Measurements from ENCODE around the gene FCER1G. TPM values are rescaled to one million over a fixed set of nuclear protein-coding genes. Genes with fewer than 3 reads are reported as not detected.

FCER1G gene
- total and polyA plus RNA-seq, 9 of the 15 experiments (the other 6 are each of a cell fraction or from before 2014, with no cell fraction given): 0.15 to 0.69 (median 0.31) TPM; not detected in 2

DNA sequence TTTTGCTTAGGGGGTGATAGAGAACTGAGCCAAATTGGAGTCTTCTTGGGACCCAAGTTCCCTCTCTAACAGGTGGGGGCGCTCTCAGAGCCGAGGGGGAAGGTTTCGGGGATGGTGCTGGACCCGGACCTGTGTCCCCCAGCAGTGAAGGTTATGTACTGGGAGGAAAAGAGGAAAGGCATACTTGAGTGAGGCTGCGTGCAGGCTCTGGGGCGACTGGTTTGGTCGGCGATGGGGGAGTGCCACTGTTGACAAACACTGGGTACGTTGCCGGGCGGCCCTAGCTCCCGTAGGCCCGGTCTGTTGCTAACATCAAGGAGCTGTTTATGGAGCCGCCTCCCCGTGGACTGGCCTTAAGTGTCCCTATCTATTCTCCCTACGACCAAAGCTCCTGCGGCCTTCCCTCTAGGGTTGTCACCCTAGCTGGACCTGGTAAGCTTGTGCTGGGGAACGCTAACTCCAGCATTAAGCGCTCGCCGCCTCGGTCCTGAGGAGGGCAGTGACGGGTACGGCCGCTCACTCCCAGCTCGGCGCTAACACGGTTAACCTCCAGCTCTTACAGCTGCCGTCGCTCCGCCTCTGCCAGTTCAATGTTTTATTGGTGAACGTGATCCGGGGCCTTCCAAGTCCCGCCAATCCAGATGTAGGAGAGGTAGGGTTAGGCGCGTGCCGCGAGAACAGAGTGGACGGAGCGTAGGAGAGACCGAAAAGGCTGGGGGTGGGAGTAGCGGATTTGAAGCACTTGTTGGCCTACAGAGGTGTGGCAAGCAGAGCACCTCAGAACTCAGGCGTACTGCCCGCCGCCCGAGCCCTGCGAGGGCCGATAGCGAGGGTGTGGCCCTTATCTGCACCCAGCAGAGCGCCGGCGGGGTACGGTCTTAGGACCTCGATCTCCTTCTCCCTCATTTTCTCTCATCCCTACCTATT lies 49.1 kb upstream of the FCER1G start, which contains the start of gene PPOX (continued):
- TF ChIP-seq SRSF9 (IDR thresholded peaks at IDR 0.05; ENCODE audit: borderline replicate concordance, low read depth, low read length): no peak
- TF ChIP-seq SRSF7 (optimal IDR thresholded peaks at IDR 0.05; ENCODE audit: low read depth, low read length): no peak
- TF ChIP-seq ZNF41 (CRISPR knock-in tag; conservative IDR thresholded peaks at IDR 0.05): no peak
- TF ChIP-seq RHOXF2B (CRISPR knock-in tag; conservative IDR thresholded peaks at IDR 0.05): no peak
- peak; percentile 83; the same call in 1 of the 2 replicates for TF ChIP-seq ZC3H4 (CRISPR knock-in tag; IDR thresholded peaks at IDR 0.05; ENCODE audit: borderline replicate concordance)
- no peak for TF ChIP-seq NCOA2 (IDR thresholded peaks at IDR 0.05; ENCODE audit: partially characterized antibody in 2 of 2)
- TF ChIP-seq, protein P1, sequence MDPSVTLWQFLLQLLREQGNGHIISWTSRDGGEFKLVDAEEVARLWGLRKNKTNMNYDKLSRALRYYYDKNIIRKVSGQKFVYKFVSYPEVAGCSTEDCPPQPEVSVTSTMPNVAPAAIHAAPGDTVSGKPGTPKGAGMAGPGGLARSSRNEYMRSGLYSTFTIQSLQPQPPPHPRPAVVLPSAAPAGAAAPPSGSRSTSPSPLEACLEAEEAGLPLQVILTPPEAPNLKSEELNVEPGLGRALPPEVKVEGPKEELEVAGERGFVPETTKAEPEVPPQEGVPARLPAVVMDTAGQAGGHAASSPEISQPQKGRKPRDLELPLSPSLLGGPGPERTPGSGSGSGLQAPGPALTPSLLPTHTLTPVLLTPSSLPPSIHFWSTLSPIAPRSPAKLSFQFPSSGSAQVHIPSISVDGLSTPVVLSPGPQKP (CRISPR knock-in tag; IDR thresholded peaks at IDR 0.05): no peak
- TF ChIP-seq CREB1 (IDR thresholded peaks at IDR 0.05): peak; percentile 71
- peak; percentile 66 for TF ChIP-seq CREB1 (CRISPR knock-in tag; IDR thresholded peaks at IDR 0.05)
- peak; percentile 90 for TF ChIP-seq CHD1 (IDR thresholded peaks at IDR 0.05; ENCODE audit: low read length)
- TF ChIP-seq PHF20 (IDR thresholded peaks at IDR 0.05; ENCODE audit: partially characterized antibody): peak; percentile 17
- no peak for TF ChIP-seq FUS (optimal IDR thresholded peaks at IDR 0.05; ENCODE audit: low read depth, low read length)
- TF ChIP-seq ZNF175 (CRISPR knock-in tag; IDR thresholded peaks at IDR 0.05; ENCODE audit: low read depth): no peak
- no peak for TF ChIP-seq HOXB6 (CRISPR knock-in tag; IDR thresholded peaks at IDR 0.05; ENCODE audit: borderline replicate concordance)
- TF ChIP-seq STAG1 (CRISPR knock-in tag; IDR thresholded peaks at IDR 0.05; ENCODE audit: borderline replicate concordance): no peak
- peak; percentile 78 for TF ChIP-seq CREM (IDR thresholded peaks at IDR 0.05; ENCODE audit: low read depth)
- no peak for TF ChIP-seq ZNF347 (CRISPR knock-in tag; IDR thresholded peaks at IDR 0.05; ENCODE audit: low read depth)
- TF ChIP-seq SMAD2 (IDR thresholded peaks at IDR 0.05; ENCODE audit: low read depth, low read length): no peak
